ENCODE data around the gene LYL1.

GRCh38 chr19:13135068-13136062 lies 32.7 kb upstream of the LYL1 start:
- TF ChIP-seq, protein P1, sequence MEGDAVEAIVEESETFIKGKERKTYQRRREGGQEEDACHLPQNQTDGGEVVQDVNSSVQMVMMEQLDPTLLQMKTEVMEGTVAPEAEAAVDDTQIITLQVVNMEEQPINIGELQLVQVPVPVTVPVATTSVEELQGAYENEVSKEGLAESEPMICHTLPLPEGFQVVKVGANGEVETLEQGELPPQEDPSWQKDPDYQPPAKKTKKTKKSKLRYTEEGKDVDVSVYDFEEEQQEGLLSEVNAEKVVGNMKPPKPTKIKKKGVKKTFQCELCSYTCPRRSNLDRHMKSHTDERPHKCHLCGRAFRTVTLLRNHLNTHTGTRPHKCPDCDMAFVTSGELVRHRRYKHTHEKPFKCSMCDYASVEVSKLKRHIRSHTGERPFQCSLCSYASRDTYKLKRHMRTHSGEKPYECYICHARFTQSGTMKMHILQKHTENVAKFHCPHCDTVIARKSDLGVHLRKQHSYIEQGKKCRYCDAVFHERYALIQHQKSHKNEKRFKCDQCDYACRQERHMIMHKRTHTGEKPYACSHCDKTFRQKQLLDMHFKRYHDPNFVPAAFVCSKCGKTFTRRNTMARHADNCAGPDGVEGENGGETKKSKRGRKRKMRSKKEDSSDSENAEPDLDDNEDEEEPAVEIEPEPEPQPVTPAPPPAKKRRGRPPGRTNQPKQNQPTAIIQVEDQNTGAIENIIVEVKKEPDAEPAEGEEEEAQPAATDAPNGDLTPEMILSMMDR (IDR thresholded peaks at IDR 0.05): no peak
- TF ChIP-seq POLR2AphosphoS5 (IDR thresholded peaks at IDR 0.05): no peak
